ENCODE data around the gene RNF44.

The RNF44 gene

DNA sequence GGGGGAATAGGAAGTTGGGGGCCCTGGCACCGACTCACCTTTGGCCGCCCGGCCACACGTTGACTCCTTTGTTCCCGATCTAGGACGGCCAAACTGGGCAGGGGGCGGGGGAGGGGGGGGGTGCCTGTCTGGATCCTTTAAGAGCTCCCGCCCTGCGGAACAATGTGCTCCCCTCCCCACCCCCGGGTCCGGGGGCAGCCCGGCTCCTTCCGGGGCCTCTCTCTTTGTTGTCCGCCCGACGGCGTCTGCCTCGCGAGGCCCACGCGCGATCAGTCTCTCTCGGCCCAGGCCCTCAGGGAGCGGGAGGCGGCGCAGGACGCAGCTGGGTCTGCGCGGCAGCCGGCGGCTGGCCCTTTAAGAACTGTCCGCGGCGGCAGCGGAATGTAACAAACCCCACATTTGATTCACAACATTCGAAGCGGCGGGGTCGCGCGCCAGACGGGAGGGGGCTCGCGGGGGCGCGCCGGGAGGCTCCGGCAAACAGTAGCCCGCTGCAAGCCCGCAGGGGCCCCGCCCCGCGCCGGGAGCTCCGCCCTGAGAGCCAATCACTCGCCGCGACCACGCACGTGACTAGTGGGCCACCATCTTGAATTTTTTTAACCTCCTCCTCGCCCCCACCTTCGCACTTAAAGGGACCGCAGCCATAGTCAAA lies at the start of gene RNF44:
TSS of gene RNF44 (minus strand) at position 501 of the 652 bp plus-strand sequence. CDS start 4,930 bp downstream, outside the sequence.
- peak; percentile 98 for DNase-seq

- DNase-seq, result no peak
Measured at GRCh38 chr5:176583076-176583475, 45.9 kb upstream of the RNF44 start.

DNA sequence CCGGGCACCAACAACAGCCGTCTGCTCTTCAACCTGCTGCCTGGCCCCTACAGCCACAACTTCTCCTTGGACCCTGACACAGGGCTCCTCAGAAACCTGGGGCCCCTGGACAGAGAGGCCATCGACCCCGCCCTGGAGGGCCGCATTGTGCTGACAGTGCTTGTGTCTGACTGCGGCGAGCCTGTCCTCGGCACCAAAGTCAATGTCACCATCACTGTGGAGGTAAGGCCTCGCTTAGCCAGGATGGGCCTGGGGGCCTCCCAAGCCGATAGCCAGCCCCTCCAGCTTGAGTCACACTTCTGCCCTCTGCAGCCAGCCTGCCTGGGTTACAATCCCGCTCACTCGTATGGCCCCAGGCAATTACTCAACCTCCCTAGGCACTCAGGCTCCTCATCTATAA lies 44.2 kb upstream of the RNF44 start:
- DNase-seq, result no peak

- no peak for DNase-seq
Measured at GRCh38 chr5:176579323-176579722, 42.1 kb upstream of the RNF44 start.

GRCh38 chr5:176578391-176578808 lies 41.2 kb upstream of the RNF44 start:
- DNase-seq, result no peak

DNA sequence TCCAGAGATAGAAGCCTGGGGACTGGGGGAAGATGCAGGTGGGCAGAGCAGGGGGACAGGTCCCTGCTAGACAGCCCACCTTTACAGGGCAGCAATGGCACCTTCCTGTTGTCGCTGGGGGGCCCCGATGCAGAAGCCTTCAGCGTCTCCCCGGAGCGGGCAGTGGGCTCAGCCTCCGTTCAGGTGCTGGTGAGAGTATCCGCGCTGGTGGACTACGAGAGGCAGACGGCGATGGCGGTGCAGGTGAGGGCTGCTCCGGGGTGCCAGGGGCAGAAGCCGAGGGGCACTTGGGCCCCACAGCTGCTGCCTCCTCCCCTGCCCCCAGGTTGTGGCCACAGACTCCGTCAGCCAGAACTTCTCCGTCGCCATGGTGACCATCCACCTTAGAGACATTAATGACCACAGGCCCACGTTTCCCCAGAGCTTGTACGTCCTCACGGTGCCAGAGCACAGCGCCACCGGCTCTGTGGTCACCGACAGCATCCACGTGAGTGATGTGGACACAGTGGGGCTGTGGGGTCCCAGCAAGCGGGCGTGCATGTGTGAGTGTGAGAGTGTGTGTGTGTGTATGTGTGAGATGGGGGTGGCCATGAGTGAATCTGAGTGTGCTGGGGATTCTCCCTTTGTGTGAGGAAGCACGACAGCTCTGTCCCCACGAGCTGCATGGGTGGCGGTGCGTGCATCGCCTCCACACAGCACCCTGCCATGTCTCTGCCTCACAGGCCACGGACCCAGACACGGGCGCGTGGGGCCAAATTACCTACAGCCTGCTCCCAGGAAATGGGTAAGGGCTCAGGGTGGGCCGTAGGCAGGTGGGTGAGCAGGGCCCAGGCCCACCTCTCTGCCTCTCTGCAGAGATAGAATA lies 40.3 kb upstream of the RNF44 start:
- no peak for DNase-seq

- no peak for DNase-seq
Measured at GRCh38 chr5:176575488-176576422, 38.6 kb upstream of the RNF44 start.

DNA sequence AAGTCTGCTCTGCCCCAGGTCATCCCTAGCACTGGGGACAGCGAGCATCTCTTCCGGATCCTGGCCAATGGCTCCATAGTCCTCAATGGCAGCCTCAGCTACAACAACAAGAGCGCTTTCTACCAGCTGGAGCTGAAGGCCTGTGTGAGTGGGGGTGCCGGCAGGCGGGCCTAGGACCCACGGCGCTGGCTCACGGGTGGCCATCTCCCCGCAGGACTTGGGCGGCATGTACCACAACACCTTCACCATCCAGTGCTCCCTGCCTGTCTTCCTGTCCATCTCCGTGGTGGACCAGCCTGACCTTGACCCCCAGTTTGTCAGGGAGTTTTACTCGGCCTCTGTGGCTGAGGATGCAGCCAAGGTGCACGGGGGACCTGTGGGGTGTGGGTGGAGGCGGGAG lies 37.9 kb upstream of the RNF44 start:
- DNase-seq, result no peak

GRCh38 chr5:176574297-176574591 lies 37.0 kb upstream of the RNF44 start:
- no peak for DNase-seq

DNA sequence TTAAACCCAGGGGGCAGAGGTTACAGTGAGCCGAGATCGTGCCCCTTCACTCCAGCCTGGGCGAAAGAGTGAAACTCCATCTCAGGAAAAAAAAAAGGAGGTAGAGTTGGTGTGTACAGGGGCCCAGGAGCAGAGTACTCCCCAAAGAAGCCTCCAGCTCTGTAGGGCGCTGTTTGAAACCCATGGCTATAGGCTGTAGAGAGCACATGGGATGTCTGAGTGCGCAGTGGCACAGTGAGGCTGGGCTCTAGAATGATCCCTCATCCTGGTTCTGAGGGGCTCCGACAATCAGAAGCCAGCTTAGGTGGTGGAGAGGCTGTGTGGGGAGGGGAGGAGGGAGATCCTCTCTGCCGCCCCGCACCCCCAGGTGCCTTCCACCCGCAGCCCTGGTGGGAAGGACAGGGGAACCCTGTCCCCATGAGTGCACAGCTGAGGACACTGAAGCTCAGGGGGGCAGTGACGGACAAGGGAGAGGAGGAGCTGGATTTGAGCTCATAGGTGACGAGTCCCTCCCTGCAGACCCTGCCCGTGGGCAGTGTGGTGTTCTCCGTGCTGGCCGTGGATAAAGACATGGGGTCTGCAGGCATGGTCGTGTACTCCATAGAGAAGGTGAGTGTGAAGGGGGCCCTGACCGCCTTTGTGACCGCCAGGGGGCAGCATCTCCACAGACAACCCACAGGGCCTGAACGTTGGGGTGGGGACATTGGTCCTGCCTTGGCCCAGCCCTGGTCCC lies 36.5 kb upstream of the RNF44 start:
- peak; percentile 63 for DNase-seq

DNA sequence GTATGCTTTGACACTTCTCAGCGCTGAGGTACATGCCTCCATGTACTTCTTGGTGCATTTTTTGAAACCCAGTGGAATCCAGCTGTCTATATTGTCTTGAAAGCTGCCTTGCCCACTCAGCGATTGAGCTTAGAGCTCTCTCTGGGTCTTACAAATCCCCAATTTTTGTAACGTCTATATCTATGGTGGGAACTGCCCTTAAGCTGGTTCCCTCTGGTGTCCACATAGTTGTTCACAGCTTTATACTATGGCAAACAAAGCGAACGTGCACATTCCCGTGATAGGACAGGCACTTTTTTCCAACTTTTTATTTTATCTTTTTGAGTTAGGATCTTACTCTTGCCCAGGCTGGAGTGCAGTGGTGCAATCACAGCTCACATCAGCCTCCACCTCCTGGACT lies 32.8 kb upstream of the RNF44 start:
- no peak for DNase-seq

DNA sequence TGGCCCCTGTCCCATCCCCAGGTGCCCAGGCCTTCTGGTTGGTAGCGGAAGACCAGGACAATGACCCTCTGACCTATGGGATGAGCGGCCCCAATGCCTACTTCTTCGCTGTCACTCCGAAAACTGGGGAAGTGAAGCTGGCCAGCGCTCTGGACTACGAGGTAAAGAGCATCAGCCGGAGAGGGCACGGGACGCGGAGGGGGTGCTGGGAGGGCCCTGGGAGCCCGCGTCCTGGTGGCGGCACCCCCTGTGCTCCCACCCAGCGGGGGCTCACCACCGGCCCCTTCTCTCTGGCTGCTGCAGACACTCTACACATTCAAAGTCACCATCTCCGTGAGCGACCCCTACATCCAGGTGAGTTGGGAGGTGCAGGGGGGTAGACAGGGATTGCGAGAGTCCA lies 31.5 kb upstream of the RNF44 start:
- no peak for DNase-seq

DNA sequence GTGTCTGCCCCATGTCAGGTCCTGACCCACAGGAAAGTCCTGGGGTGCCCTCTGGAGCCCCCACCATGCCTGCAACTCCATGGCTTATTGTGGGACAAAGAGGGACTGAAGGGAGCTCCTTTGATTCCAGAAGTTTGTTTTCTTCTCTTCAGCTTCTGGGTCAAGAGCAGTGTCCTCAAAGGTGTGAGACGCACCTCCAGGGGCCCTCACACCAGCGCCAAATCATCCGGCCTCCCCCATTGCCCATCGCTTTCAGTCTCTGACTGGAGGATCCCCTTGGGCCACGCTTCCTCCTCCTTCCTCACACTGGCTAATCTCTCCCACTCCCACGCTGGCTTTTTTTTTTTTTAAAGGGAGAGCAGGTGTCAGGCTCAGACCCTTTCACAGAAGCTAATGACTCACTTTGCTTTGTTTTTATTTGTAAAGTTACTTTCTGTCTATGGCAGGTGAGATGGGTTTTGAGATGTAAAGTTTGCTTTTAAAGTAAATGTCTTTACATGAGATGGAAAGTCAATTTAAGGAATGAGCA lies 28.6 kb upstream of the RNF44 start:
- DNase-seq, result no peak

- DNase-seq, result no peak
Measured at GRCh38 chr5:176564002-176564401, 26.8 kb upstream of the RNF44 start.

DNA sequence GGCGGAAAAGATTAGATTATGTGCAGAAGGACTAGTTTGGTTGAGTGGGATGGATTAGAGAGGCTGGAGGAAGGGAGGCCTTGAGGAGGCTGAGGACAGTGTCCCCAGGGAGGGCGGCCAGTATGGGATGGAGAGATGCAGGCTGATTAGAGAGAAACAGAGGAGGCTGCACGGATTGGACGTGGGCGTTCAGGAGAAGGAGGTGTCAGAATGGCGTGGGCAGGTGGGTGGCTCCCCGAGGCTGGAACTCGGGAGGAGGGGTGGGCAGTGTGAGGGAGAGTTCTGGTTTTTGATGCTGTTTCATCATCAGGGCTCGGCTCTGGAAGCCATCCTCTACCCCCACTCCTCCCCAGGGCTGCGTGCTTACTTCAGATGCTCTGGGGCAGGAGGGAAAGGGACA lies 25.0 kb upstream of the RNF44 start:
- DNase-seq, result no peak

GRCh38 chr5:176561259-176561658 lies 24.1 kb upstream of the RNF44 start:
- no peak for DNase-seq

- DNase-seq, result no peak
Measured at GRCh38 chr5:176560364-176560763, 23.2 kb upstream of the RNF44 start.

GRCh38 chr5:176559683-176560082 lies 22.5 kb upstream of the RNF44 start:
- DNase-seq, result no peak

DNA sequence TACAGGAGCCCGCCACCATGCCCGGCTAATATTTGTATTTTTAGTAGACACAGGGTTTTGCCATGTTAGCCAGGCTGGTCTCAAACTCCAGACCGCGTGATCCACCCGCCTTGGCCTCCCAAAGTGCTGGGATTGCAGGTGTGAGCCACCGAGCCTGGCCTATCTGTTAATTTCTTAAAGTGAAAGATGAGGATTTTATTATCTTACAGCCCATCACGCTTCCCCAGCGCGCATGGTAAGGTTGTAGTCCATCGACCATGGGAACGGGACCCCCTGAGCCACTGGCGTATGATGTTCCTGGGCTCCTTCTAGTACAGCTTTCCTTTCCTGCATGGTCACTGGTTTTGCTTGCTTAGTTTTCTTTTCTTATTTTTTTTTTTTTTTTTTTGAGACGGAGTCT lies 20.6 kb upstream of the RNF44 start:
- DNase-seq, result no peak

- DNase-seq, result no peak
Measured at GRCh38 chr5:176553260-176554085, 16.3 kb upstream of the RNF44 start.

GRCh38 chr5:176552332-176552869 lies 15.2 kb upstream of the RNF44 start:
- no peak for DNase-seq

All from NK-92 treated with Interleukin-12 subunit alpha and Interleukin-12 subunit beta, amount 100 ng/mL, for 24 hours (cell line).